ENCODE measurements around the gene PWWP2B. TPM values are rescaled to one million over a fixed set of nuclear protein-coding genes. Genes with fewer than 3 reads are reported as not detected.

The PWWP2B gene
- total RNA-seq, 1 experiment from 2014 or later: 18.6 TPM

DNA sequence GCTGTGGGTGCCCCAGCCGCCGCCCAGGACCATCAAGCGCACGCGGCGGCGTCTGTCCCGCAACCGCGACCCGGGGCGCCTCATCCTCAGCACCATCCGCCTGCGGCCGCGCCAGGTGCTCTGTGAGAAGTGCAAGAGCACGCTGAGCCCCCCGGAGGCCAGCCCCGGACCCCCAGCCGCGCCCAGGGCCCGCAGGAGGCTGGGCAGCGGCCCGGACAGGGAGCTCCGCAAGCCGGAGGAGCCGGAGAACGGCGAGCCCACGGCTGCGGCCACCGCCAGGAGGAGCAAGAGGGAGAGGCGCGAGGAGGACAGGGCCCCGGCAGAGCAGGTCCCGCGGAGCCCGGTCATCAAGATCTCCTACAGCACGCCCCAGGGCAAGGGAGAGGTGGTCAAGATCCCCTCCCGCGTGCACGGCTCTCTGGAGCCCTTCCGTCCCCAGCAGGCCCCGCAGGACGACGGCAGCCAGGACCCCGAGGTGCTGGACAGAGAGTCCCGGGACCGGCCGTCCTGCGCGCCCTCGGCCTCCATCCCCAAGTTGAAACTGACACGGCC is 8.0 kb downstream of the PWWP2B start:
- no peak for DNase-seq (ENCODE audit: extremely low read depth, low read depth)

DNA sequence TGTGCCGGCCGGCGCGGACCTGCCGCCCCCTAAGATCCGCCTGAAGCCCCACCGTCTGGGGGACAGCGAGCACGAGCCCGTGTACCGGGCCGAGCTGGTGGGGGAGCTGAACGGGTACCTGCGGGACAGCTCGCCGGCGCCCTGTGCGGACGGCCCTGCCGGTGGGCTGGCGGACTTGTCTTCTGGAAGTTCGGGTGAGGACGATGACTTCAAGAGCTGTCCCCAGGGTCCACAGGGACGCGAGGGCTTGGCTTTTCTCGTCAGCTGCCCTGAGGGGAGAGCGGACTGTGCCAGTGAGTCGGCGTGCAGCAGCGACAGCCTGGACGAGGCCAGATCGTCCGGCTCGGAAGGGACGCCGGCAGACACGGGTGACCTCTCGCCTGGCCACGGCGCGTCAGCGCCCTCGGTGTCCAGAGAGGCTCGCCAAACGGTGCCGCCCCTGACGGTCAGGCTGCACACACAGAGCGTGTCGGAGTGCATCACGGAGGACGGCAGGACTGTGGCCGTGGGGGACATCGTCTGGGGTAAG is 8.5 kb downstream of the PWWP2B start:
- no peak for DNase-seq (ENCODE audit: extremely low read depth, low read depth)

DNA sequence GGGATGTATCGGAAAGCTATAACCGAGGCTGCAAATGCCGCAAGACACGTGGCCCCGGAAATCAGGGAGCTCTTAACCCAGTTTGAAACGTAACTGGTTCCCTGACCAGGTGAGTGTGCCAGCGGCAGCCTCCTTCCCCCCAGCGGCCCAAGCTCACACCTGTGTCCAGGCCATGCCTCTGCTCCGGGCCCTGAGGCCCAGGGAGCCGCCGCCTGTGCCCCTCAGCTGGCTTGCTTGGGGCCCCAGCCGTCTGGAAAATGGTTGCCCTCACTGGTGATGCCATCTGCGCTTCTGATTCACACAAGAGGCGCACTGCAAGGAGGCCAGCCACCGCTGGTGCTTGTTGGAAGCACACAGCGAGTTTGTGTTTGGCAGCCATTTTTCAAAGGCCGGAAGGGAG is 9.2 kb downstream of the PWWP2B start:
- no peak for DNase-seq (ENCODE audit: extremely low read depth, low read depth)

DNA sequence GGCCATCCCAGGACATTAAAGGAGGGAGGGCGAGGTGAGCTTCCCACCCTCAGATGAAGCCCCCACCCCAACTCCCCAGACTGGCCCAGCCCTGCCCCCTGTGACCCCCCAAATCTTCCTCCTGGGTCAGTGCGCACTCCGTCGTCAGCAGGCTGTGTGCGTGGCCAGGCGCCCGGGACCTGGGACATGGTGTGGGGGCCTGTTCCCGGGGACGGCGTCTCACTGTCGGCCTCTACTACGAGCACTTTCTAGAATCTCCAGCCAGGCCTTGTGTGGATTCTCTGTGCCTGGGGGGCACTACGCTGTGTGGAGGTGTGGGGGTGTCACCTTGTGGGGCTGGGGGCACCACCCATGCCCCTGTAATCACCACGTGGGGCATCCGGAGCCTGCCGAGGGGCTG is 9.8 kb downstream of the PWWP2B start:
- DNase-seq (ENCODE audit: extremely low read depth, low read depth): no peak

DNA sequence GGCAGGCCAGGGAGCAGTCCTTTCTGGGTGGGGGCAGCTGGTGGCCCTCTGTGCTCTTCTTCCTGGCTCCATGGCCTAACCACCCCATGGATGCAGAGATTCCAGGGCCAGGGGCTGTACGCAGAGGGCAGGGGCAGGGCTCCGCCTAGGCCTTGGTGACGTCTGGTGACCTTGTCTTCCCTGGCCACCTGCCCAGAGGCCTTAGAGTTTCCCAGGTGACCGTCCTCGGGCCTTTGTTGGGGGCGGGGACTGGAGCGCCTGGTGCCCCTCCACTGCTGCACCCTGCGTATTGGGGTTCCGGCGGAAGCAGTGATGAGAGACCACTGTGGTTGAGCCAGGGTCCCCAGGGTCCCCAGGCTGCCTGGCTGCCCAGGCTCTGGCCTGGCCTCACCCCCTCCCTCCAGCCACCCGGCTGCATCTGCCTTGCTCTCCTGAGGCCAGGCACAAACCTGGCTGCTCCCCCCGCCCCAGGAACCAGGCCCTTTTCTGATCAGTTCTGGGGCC is 10.3 kb downstream of the PWWP2B start:
- no peak for DNase-seq (ENCODE audit: extremely low read depth, low read depth)

- no peak for DNase-seq (ENCODE audit: extremely low read depth, low read depth)
These were observed 10.9 kb downstream of the PWWP2B start for GRCh38 chr10:132407846-132408278.

- DNase-seq (ENCODE audit: extremely low read depth, low read depth): no peak
These were observed 11.4 kb downstream of the PWWP2B start for GRCh38 chr10:132408367-132408781.

DNA sequence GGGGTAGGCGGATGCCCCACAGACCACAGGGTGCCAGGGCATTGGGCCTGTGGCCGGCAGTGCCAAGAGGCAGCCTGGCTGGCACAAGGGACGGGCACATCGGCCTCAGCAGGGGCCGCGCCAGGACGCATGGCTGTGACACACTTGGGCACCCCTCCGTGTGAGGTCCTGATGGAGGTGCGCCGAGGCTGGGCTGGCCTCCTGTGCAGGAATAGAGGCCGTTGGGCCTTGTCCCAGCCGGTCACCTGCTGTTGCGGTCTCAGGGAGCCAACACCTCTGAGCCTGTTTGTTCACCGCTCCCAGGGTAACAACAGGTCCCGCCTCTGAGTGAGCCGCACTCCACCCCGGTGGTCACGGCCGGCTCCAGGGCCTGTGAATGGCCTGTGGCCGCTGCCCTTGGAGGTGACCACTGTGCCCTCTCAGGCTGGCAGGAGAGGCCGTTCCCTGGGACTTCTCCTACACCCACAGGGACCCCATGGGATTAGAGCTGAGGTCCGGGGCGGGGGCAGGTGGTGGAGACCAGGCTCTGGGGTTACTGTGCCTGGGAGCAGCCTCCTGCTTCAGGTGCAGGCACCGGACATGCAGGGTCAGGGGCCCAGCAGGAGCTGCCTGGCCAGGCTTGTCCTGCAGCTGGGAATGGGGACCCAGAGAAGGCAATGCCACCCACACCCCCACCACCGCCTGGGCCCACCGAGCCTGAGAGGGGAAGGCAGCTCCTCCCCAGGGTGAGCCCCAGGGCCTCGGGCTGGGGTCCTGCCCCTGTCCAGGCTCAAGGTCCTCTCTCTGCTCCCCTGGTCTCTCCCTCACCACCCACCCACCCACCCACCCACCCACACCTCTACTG is 12.0 kb downstream of the PWWP2B start:
- DNase-seq (ENCODE audit: extremely low read depth, low read depth): no peak

DNA sequence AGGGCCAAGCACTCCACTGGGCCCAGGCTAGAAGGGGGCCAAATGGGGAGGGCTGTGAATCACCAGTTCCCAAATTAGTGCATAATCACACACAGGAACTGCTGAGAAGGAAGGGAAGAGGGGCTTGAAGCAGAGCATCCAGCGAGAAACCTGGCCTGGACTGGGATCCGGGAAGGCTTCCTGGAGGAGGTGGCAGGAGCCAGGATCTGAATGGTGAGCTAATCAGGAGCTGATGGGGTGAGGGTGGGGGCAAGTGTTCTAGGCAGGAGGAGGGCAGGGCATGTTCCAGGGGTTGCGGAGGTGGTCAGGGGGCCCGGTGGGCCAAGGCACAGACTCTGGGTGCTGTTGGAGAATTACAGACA is 12.6 kb downstream of the PWWP2B start:
- DNase-seq (ENCODE audit: extremely low read depth, low read depth): no peak

- no peak for DNase-seq (ENCODE audit: extremely low read depth, low read depth)
These were observed 13.2 kb downstream of the PWWP2B start for GRCh38 chr10:132410056-132410778.

- no peak for DNase-seq (ENCODE audit: extremely low read depth, low read depth)
These were observed 14.0 kb downstream of the PWWP2B start for GRCh38 chr10:132410779-132411532.

- no peak for DNase-seq (ENCODE audit: extremely low read depth, low read depth)
These were observed 14.7 kb downstream of the PWWP2B start for GRCh38 chr10:132411561-132412253.

DNA sequence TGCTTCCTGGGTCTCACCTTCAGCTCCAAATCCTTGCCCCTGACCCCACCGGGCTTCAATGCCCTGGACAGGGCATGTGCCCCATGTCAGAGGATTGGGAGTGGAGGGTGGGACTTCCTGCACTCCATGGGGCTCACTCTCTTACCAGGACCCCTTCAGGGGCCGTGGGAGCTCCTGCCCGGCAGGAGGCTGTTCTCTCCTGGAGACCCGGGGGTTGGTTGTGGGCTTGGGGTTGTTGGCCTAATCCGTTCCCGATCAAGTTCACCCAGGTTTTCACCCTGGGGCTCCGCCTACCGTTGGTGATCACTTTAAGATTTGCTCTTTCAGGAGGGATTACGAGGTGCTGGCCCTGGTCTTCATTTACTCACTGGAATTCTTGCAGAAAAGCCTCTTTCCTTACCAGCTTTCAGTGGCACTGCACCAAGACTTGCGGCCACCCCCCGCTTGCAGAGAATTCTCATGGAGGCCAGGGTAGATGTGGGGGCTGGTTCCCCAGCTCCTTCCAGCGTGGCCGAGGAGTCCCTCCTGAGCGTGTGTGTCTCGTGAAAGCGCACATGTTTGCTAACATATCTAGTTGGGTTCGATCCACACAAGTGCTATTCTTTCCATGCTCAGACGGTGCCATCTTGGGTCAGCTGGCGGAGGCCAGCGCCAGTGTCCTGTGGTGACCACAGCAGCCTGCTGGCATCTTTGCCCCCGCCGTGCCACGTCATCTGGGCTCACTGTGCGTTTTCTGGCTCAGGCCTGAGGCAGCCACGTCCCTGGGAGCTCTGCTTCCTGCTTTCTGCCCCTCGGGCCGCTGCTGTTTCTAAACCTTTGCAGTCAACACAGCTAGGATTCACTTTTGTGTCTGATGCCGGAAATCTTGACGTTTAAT is 15.6 kb downstream of the PWWP2B start:
- no peak for DNase-seq (ENCODE audit: extremely low read depth, low read depth)

DNA sequence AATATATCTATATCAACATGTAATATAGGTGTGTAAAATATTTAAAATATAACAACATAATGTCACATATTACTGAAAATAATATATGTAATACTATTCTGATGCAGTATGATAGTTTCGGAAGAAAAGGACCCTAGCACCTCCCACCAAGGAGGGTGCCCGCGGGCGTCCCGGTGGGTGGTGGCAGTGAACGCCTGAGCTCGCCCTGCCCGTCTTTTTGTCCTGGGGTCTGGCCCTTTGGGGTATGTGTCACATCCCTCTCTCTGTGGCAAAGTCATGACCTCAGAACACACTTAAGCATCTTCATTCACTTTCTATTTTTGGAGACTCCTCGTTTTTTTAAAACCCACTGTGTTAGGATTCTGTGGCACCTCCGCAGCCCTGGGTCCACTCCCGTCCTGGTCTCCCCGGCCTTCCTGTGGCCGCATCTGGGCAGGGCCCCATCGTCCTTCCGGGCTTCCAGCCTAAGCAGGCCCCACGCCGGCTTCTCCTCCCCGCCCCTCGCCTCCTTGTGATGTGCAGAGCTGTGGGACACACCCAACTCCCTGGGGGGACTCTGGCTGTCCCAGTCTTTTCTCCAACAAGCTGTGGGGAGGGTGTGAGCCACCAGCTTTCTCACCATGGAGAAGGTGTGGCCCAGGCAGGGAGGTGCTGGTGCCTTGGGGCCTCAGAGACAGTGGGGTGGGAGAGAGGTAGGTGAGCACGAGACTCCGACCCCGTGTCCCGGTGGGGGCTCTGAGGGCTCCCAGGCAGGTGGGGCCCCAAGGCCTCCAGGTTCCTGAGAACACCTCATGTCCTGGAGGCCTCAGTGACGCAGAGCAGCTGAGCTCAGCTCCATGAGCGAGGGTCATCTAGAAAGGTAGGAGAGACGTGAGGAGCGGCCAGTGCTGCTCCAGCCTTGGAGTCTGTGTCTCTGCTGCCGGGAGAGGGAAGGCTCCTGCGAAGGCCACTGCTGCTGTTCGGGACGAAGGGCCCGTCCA is 16.5 kb downstream of the PWWP2B start:
- DNase-seq (ENCODE audit: extremely low read depth, low read depth): peak; percentile 71

GRCh38 chr10:132414402-132415016 is 17.5 kb downstream of the PWWP2B start:
- DNase-seq (ENCODE audit: extremely low read depth, low read depth): no peak

DNA sequence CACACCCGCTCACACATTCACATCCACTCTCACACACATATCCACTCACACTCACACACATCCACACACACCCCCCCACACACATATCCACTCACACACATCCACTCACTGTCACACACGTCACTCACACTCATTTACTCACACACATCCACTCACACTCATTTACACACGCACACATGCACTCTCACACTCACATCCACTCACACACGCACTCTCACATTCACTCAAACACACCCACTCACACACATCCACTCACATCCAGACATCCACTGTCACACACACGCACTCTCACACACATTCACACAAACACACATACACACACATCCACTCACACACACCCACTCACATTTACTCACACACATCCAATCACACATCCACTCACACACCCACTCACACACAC is 18.3 kb downstream of the PWWP2B start:
- no peak for DNase-seq (ENCODE audit: extremely low read depth, low read depth)

- no peak for DNase-seq (ENCODE audit: extremely low read depth, low read depth)
These were observed 19.0 kb downstream of the PWWP2B start for GRCh38 chr10:132415956-132416355.
